Esophagus squamous epithelium (tissue), 4 donors: ENCODE results near the gene ADRA2A.

Source experiments
- POLR2A ChIP-seq, 4 donors: fragments of 450-650 bp; IDR thresholded peaks; one replicate each; pipeline ENCODE4 v1.6.1; 2017; ENCODE audit warnings: antibody characterized with exemption in 4 of 4, mild to moderate bottlenecking in 4 of 4, moderate library complexity in 3 of 4
- TF ChIP-seq, protein P1 (sequence below), 6 experiments: fragments of 450-650 bp in 4 of 6; fragments of 200-600 bp in 2 of 6; sonication (generic) in 2 of 6; IDR thresholded peaks; one replicate each; pipeline ENCODE4 v1.5.1; 2016 to 2019; ENCODE audit warnings: antibody characterized with exemption in 6 of 6, mild to moderate bottlenecking in 4 of 6, moderate library complexity in 4 of 6

DNA sequence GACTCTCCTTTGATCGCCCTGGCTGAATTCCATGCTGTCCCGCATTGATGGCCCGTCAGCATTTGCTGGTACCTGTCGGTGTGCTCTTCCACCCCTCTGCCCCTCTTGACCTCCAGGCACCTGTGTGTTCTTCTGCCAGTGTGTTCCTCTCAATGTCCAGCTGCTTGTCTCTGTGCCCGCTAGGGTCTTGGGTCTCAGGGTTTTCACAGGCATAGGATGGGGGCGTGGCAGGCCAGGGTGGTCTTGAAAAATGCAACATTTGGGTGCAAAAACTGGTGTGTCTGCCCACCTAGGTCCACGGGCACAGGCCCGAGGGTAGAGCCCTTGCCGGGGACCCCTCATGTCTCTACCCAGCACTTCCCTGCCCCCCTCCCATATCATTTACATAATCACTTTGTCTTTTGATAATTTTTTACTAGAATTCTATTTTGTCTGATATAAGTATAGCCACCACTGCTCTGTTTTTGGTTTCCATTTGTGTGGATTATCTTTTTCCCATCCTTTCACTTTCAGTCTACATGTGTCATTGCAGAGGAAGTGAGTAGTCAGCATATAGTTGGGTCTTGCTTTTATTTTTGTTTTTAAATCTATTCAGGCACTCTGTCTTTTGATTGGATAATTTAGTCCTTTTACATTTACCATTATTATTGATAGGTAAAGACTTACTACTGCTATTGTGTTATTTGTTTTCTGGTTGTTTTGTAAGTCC, 46.6 kb upstream of the ADRA2A start:
- TF ChIP-seq, protein P1, sequence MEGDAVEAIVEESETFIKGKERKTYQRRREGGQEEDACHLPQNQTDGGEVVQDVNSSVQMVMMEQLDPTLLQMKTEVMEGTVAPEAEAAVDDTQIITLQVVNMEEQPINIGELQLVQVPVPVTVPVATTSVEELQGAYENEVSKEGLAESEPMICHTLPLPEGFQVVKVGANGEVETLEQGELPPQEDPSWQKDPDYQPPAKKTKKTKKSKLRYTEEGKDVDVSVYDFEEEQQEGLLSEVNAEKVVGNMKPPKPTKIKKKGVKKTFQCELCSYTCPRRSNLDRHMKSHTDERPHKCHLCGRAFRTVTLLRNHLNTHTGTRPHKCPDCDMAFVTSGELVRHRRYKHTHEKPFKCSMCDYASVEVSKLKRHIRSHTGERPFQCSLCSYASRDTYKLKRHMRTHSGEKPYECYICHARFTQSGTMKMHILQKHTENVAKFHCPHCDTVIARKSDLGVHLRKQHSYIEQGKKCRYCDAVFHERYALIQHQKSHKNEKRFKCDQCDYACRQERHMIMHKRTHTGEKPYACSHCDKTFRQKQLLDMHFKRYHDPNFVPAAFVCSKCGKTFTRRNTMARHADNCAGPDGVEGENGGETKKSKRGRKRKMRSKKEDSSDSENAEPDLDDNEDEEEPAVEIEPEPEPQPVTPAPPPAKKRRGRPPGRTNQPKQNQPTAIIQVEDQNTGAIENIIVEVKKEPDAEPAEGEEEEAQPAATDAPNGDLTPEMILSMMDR (IDR thresholded peaks at IDR 0.05): no peak
- no peak for TF ChIP-seq POLR2A (IDR thresholded peaks at IDR 0.05)
